SK-N-SH treated with all-trans-retinoic acid at 6 μM for 48 hours (cell line): ENCODE results near the gene CFAP100.

Experiments used
- ATAC-seq: fragments of 200-7000 bp; cut with Tn5 transposase; 3 replicates; pipeline ENCODE4 v1.9.1; 2020; ENCODE audit warnings: mild to moderate bottlenecking, moderate library complexity
- ARNTL ChIP-seq: fragments of 450-650 bp; formaldehyde crosslinking; IDR thresholded peaks from 2 replicates; pipeline ENCODE4 v1.5.0; 2020; ENCODE audit warnings: low read depth, mild to moderate bottlenecking, moderate library complexity, borderline replicate concordance
- CREB5 ChIP-seq: fragments of 250-450 bp; sonication (Bioruptor Pico); IDR thresholded peaks from 2 replicates; pipeline ENCODE4 v1.5.1; 2020; ENCODE audit warnings: low read depth, mild to moderate bottlenecking, moderate library complexity
- CSDC2 ChIP-seq: fragments of 250-450 bp; sonication (Bioruptor Pico); IDR thresholded peaks from 2 replicates; pipeline ENCODE4 v1.5.0; 2020; ENCODE audit warnings: mild to moderate bottlenecking, moderate library complexity
- ESRRG ChIP-seq: fragments of 250-450 bp; sonication (Bioruptor Pico); IDR thresholded peaks from 2 replicates; pipeline ENCODE4 v1.6.1; 2021; ENCODE audit warnings: mild to moderate bottlenecking
- GLIS3 ChIP-seq: fragments of 250-450 bp; sonication (Bioruptor Pico); IDR thresholded peaks from 2 replicates; pipeline ENCODE4 v1.5.0; 2020; ENCODE audit warnings: mild to moderate bottlenecking, moderate library complexity
- ISL1 ChIP-seq: fragments of 250-450 bp; sonication (Bioruptor Pico); IDR thresholded peaks from 2 replicates; pipeline ENCODE4 v2.1.2; 2022; ENCODE audit warnings: mild to moderate bottlenecking, moderate library complexity
- PATZ1 ChIP-seq: fragments of 250-450 bp; sonication (Bioruptor Pico); IDR thresholded peaks from 2 replicates; pipeline ENCODE4 v1.8.0; 2020; ENCODE audit warnings: mild to moderate bottlenecking, moderate library complexity, borderline replicate concordance
- PPARA ChIP-seq: fragments of 250-450 bp; sonication (Bioruptor Pico); IDR thresholded peaks from 2 replicates; pipeline ENCODE4 v1.5.0; 2020; ENCODE audit warnings: mild to moderate bottlenecking, borderline replicate concordance
- SNAI2 ChIP-seq: fragments of 250-450 bp; sonication (Bioruptor Pico); IDR thresholded peaks from 2 replicates; pipeline ENCODE4 v1.5.0; 2020; ENCODE audit warnings: mild to moderate bottlenecking, moderate library complexity
- TCF4 ChIP-seq: fragments of 250-450 bp; sonication (Bioruptor Pico); IDR thresholded peaks from 2 replicates; pipeline ENCODE4 v1.8.0; 2021; ENCODE audit warnings: mild to moderate bottlenecking, moderate library complexity, borderline replicate concordance
- TOX ChIP-seq: fragments of 250-450 bp; sonication (Bioruptor Pico); IDR thresholded peaks from 2 replicates; pipeline ENCODE4 v1.8.0; 2021; ENCODE audit warnings: mild to moderate bottlenecking, moderate library complexity, borderline replicate concordance
- ZC3H10 ChIP-seq: fragments of 250-450 bp; sonication (Bioruptor Pico); IDR thresholded peaks from 2 replicates; pipeline ENCODE4 v1.5.1; 2021; ENCODE audit warnings: mild to moderate bottlenecking, moderate library complexity
- ZFP30 ChIP-seq: fragments of 450-650 bp; formaldehyde crosslinking; IDR thresholded peaks from 2 replicates; pipeline ENCODE4 v1.5.0; 2022; ENCODE audit warnings: mild to moderate bottlenecking, moderate library complexity
- ZNF565 ChIP-seq: fragments of 450-650 bp; formaldehyde crosslinking; conservative IDR thresholded peaks from 2 replicates; pipeline ENCODE4 v1.5.0; 2020; ENCODE audit warnings: low read depth, mild to moderate bottlenecking, moderate library complexity
- ZNF70 ChIP-seq: fragments of 450-650 bp; formaldehyde crosslinking; IDR thresholded peaks from 2 replicates; pipeline ENCODE4 v1.5.0; 2020; ENCODE audit warnings: mild to moderate bottlenecking, moderate library complexity
- ZNF8 ChIP-seq: fragments of 450-650 bp; formaldehyde crosslinking; IDR thresholded peaks from 2 replicates; pipeline ENCODE4 v1.5.0; 2020; ENCODE audit warnings: mild to moderate bottlenecking, moderate library complexity
- TF ChIP-seq, protein P1 (sequence below): fragments of 250-450 bp; sonication (Bioruptor Pico); IDR thresholded peaks from 2 replicates; pipeline ENCODE4 v1.5.0; 2020; ENCODE audit warnings: mild to moderate bottlenecking, moderate library complexity
- TF ChIP-seq, protein P2 (sequence below): fragments of 250-450 bp; sonication (Bioruptor Pico); IDR thresholded peaks from 2 replicates; pipeline ENCODE4 v1.8.0; 2021; ENCODE audit warnings: low read depth, mild to moderate bottlenecking, moderate library complexity, borderline replicate concordance

The CFAP100 gene

DNA sequence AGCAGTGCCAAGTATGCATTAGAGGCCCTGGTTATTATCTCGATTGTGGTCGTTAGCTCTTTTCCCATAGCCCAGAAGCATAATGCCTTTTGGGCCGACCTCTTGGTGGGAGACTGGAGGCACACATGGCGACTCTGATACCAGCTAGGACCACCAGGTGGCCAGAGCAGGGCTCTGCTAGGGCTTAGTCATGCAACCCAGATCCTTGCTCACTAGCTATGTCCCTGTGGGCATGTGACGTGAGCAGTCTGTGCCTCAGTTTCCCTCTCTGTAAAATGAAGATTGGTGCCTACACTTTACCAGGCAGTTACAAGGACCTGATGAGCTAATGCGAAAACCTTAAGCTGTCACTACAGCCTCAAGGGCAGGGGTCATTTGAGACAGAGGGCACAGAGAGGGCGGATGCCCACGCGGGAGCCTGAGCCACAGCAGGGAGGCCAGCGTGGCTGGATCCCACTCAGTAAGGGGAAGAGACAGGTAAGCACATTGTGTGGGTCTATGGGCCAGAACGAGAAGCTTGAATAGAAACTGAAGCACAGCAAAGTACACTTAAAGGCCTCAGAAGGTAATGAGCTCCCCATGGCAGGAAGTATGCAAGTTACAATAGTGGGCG, 46.3 kb upstream of the CFAP100 start:
- TF ChIP-seq ZFP30 (CRISPR knock-in tag) (no peak), GLIS3 (CRISPR knock-in tag) (no peak), ZC3H10 (CRISPR knock-in tag) (no peak), ZNF565 (CRISPR knock-in tag) (no peak), SNAI2 (CRISPR knock-in tag) (no peak), ZNF8 (no peak), CSDC2 (no peak), PPARA (CRISPR knock-in tag) (no peak), PATZ1 (CRISPR knock-in tag) (no peak), TOX (no peak), ESRRG (CRISPR knock-in tag) (no peak), ARNTL (CRISPR knock-in tag) (no peak), CREB5 (CRISPR knock-in tag) (no peak), ZNF70 (CRISPR knock-in tag) (no peak)
- TF ChIP-seq, protein P1, sequence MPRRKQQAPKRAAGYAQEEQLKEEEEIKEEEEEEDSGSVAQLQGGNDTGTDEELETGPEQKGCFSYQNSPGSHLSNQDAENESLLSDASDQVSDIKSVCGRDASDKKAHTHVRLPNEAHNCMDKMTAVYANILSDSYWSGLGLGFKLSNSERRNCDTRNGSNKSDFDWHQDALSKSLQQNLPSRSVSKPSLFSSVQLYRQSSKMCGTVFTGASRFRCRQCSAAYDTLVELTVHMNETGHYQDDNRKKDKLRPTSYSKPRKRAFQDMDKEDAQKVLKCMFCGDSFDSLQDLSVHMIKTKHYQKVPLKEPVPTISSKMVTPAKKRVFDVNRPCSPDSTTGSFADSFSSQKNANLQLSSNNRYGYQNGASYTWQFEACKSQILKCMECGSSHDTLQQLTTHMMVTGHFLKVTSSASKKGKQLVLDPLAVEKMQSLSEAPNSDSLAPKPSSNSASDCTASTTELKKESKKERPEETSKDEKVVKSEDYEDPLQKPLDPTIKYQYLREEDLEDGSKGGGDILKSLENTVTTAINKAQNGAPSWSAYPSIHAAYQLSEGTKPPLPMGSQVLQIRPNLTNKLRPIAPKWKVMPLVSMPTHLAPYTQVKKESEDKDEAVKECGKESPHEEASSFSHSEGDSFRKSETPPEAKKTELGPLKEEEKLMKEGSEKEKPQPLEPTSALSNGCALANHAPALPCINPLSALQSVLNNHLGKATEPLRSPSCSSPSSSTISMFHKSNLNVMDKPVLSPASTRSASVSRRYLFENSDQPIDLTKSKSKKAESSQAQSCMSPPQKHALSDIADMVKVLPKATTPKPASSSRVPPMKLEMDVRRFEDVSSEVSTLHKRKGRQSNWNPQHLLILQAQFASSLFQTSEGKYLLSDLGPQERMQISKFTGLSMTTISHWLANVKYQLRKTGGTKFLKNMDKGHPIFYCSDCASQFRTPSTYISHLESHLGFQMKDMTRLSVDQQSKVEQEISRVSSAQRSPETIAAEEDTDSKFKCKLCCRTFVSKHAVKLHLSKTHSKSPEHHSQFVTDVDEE (CRISPR knock-in tag) = no peak
- TF ChIP-seq, protein P2, sequence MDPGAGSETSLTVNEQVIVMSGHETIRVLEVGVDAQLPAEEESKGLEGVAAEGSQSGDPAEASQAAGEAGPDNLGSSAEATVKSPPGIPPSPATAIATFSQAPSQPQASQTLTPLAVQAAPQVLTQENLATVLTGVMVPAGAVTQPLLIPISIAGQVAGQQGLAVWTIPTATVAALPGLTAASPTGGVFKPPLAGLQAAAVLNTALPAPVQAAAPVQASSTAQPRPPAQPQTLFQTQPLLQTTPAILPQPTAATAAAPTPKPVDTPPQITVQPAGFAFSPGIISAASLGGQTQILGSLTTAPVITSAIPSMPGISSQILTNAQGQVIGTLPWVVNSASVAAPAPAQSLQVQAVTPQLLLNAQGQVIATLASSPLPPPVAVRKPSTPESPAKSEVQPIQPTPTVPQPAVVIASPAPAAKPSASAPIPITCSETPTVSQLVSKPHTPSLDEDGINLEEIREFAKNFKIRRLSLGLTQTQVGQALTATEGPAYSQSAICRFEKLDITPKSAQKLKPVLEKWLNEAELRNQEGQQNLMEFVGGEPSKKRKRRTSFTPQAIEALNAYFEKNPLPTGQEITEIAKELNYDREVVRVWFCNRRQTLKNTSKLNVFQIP (CRISPR knock-in tag) = no peak
- ATAC-seq = 0 out of 3 replicates have a peak, but pooled peaks have one; percentile 22

- TF ChIP-seq ESRRG (CRISPR knock-in tag) (no peak), ZFP30 (CRISPR knock-in tag) (no peak), TOX (no peak), TCF4 (no peak), ZNF565 (CRISPR knock-in tag) (no peak), ISL1 (no peak), ZNF70 (CRISPR knock-in tag) (no peak), ZNF8 (no peak)
- TF ChIP-seq, protein P1 (CRISPR knock-in tag) = no peak
- TF ChIP-seq, all 23 proteins: peak for 0
- no peak for ATAC-seq
These were observed 45.6 kb upstream of the CFAP100 start for GRCh38 chr3:126349071-126349470.
